Measurements from ENCODE around the gene LSM12. TPM values are rescaled to one million over a fixed set of nuclear protein-coding genes. Genes with fewer than 3 reads are reported as not detected.

LSM12 gene
- 10 to 100 TPM; 77.6 to 88.2 (median 85.9) TPM for total RNA-seq

DNA sequence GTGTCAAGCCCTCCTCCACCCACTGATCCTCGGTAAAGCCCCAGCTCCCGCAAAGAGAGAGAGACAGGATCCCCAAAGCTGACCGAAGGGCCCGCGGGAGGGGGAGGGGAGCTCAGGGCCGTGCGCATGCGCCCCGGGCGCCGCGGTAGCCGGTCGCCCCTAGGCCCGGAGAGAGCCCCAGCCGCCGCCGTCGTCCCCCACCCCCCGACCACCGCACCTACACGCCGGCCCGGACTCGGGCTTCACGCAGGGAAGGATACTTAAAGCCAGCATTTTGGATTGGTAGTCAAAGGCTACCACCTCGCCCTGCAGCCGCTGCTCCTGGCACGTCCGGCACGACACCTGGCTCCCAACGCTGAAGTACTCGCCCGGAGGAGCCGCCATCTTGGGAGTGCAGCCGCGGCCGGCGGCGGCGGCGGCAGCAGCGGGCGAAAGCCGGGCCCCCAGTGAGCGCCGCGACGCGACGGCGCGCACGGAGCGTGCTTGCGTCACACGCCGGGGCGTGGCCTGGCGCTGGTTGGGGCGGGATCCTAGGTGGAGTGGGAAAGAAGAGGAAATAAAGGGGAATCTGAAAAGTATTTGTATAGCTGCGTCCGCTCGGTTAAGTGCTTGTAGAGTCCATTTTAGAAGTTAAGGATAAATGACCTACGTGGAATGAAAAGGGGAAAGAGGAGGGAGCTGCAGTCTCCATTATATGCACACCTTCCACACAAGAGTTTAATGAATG, at the start of gene LSM12:
LSM12 (minus strand) TSS at position 468 of the 727 bp plus-strand sequence; CDS start at position 384, 84 bp downstream.
- ATAC-seq (peak; percentile 80 to 83), DNase-seq (peak; percentile 88)
- Mint-ChIP-seq H3K9me3 (no peaks in the 10 kb centered on the region), H3K4me3 (peak within 1 kb of the TSS; percentile 91), H3K36me3 (ENCODE audit: insufficient read depth) (peaks cover 17% of the 10 kb centered on the region), H3K4me1 (ENCODE audit: low read depth) (peaks cover 47% of the 10 kb centered on the region), H3K27me3 (ENCODE audit: low read depth) (no peaks in the 10 kb centered on the region)

GRCh38 chr17:44115585-44116415, 49.3 kb upstream of the LSM12 start:
- no peak overlapping the region for H3K4me3 Mint-ChIP-seq
- ATAC-seq (no peak), DNase-seq (no peak)
- H3K4me1 Mint-ChIP-seq (ENCODE audit: low read depth): peaks cover 32% of the 10 kb centered on the region
- no peaks in the 10 kb centered on the region for H3K9me3 Mint-ChIP-seq
- no peaks in the 10 kb centered on the region for H3K27me3 Mint-ChIP-seq (ENCODE audit: low read depth)
- peaks cover 3% of the 10 kb centered on the region for H3K36me3 Mint-ChIP-seq (ENCODE audit: insufficient read depth)

DNA sequence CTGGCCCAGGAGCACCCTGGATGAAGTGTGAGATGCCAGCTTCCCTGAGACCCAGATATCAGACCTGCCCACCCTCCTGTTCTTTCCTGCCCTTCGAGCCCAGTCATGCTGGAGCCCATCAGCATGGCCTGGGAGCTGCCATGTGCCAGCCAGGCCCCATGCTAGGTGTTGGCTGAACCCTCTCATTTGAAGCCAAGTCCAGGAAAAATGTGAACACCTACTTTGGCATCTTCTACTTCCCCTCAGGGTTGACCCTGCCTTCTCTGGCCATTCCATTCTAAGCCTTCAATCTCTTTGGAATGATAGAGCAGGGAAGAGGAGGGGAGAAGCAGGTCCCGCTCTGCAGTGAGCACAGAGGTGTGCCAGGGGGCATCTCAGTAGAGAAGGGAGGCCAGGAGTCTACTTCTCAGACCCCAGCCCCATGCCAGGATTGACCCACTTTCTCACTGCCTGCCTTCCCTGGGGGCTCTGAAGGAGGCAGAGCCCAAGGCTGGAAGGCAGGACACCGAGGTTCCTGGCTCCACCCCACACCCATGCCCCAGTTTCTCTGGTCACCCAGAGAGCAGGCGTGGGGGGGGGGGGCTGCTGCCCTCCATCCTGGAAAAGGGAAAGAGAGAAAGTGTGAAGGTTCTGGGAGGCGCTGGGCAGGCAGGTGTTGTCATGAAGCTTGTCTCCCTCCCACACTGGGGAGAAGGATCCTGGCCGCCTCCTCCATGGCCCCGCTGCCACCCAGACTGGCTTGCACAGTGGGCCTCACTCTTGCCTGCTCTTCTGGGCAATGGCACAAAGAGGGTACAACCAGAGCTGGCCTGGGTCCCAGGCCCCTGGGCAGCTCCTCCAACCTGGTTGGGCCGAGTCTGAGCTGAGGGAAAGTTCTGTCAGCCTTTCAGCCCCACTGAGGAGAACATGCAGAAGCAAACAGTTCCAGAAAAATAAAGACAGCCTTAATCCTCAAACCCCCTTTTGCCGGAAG, 47.7 kb upstream of the LSM12 start:
- Mint-ChIP-seq H3K36me3 (ENCODE audit: insufficient read depth) (peaks cover 3% of the 10 kb centered on the region), H3K4me3 (no peak overlapping the region)
- no peak for ATAC-seq

DNA sequence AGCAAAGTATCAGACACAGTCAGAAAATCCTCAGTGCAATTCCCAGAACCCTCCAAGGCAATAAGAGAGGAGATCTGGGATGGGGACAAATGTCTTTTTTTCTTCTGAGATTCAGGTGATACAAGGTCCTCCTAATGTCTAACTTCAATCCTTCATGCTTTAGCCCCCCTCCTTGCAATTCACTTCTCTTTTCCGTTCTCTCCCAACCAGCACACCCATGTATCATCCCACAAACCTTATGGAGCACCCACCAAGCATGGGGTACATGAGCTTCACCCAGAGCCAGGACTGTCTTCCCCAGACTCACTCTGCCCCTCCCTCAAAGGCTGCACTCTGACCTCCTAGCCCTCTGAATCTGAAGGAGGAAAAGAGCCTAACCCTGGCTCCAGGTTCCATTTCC, 46.9 kb upstream of the LSM12 start:
- no peaks in the 10 kb centered on the region for H3K9me3 Mint-ChIP-seq
- H3K4me1 Mint-ChIP-seq (ENCODE audit: low read depth): peaks cover 28% of the 10 kb centered on the region
- H3K4me3 Mint-ChIP-seq: no peak overlapping the region
- no peak for ATAC-seq
- no peak for DNase-seq
- no peaks in the 10 kb centered on the region for H3K27me3 Mint-ChIP-seq (ENCODE audit: low read depth)
- peaks cover 3% of the 10 kb centered on the region for H3K36me3 Mint-ChIP-seq (ENCODE audit: insufficient read depth)

More for the DNA sequence above, 47.7 kb upstream of the LSM12 start:
- Mint-ChIP-seq H3K27me3 (ENCODE audit: low read depth) (no peaks in the 10 kb centered on the region), H3K4me1 (ENCODE audit: low read depth) (peaks cover 33% of the 10 kb centered on the region), H3K9me3 (no peaks in the 10 kb centered on the region)
- no peak for DNase-seq

- peaks cover 27% of the 10 kb centered on the region for H3K4me1 Mint-ChIP-seq (ENCODE audit: low read depth)
- peaks cover 3% of the 10 kb centered on the region for H3K36me3 Mint-ChIP-seq (ENCODE audit: insufficient read depth)
- H3K27me3 Mint-ChIP-seq (ENCODE audit: low read depth): no peaks in the 10 kb centered on the region
- no peak overlapping the region for H3K4me3 Mint-ChIP-seq
- ATAC-seq: no peak
- no peak for DNase-seq
- no peaks in the 10 kb centered on the region for H3K9me3 Mint-ChIP-seq
Measured at GRCh38 chr17:44112284-44113280, 46.1 kb upstream of the LSM12 start.

DNA sequence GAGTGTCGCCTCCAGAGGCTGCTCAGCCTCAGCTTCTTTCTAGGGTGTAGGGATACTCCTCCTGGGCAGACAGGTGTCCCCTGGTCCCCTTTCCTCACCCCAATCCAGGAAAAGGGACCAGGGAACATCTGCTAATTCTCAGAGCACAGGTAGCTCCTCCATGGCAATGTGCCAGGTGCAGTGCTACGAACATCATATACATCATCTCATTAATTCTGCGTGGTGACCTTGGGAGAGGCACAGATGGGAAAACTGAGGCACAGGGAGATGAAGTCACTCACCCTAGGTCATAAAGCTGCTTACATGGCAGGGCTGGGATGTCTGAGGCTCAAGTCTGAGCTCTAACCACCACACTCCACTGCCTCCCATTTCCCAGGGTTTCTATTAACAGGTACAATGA, 45.3 kb upstream of the LSM12 start:
- Mint-ChIP-seq H3K9me3 (no peaks in the 10 kb centered on the region), H3K36me3 (ENCODE audit: insufficient read depth) (peaks cover 3% of the 10 kb centered on the region), H3K27me3 (ENCODE audit: low read depth) (no peaks in the 10 kb centered on the region), H3K4me1 (ENCODE audit: low read depth) (peaks cover 27% of the 10 kb centered on the region), H3K4me3 (no peak overlapping the region)
- no peak for ATAC-seq
- DNase-seq: no peak

DNA sequence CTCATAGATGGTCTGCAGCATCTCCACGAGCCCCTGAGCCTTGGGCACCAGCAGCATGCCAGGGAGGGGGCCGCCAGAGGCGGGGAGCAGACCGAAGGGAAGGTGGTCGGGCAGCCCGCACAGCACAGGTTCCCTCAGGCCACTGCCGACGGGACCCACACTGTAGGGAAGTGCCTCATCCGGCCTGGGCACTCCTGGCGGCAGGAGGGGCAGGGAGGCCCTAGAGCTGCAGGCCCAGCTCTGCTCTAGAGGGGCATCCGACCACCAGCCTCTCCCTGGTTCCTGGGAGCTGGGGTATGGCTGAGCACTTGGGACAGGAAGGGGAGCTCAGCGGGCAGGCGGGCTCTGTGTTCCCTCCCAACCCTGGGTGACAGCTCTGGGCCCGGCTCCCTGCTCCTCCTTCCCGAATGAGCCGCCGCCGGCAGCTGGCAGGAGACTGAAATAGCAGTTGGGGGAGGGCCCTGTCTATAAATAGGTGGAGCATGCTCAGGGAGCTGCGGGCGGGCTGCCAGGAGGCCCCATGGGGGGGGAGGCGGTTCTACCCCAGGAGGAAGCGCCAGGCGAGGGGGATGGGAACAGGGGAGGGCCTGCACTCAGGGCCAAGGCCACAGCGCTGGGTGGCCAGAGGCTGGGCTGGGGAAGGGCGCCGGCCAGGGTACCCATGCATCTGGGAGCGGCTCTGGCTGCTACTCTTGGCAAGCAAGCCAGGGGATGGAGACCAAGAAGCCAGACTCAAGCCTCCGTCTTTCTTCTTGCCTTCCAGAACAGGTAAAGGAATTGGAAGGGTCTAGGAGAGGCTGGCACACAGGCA, 44.6 kb upstream of the LSM12 start:
- Mint-ChIP-seq H3K36me3 (ENCODE audit: insufficient read depth) (peaks cover 3% of the 10 kb centered on the region), H3K9me3 (no peaks in the 10 kb centered on the region), H3K27me3 (ENCODE audit: low read depth) (no peaks in the 10 kb centered on the region), H3K4me3 (no peak overlapping the region), H3K4me1 (ENCODE audit: low read depth) (peaks cover 27% of the 10 kb centered on the region)
- DNase-seq (peak; percentile 35), ATAC-seq (peak; percentile 74 to 75)

DNA sequence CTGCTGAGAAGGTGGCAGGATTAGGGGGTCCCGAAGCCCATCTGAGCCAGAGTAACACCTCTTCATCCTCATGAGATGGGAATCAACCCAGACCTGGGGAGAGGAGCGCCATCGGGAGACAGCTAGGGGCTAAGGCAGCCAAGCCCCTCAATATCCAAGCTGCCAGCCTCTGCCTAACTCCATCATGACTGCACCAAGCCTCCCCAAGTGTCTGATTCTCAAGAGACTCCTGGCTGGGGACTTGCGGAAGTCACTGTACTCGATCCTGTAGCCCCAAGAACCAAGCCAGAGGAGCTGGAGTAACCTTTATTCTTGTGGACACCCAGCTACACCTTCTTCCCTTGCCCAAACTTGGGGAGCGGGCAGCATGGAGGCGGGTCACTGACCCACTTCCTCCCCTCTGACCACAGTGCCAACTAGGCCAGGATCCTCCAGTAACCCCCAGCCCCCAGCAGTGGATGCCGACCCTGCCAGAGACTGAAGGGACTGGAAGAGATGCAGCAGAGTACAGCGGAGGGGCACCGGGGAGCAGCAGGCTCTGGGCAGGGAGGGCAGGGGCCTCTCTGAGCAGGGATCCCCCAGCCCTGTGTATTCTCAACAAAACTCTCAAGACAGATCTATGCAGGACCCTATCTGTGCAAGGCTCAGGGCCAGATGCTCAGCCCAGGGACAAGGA, 43.7 kb upstream of the LSM12 start:
- peaks cover 3% of the 10 kb centered on the region for H3K36me3 Mint-ChIP-seq (ENCODE audit: insufficient read depth)
- H3K4me3 Mint-ChIP-seq: no peak overlapping the region
- no peaks in the 10 kb centered on the region for H3K9me3 Mint-ChIP-seq
- ATAC-seq (no peak), DNase-seq (no peak)
- peaks cover 25% of the 10 kb centered on the region for H3K4me1 Mint-ChIP-seq (ENCODE audit: low read depth)
- no peaks in the 10 kb centered on the region for H3K27me3 Mint-ChIP-seq (ENCODE audit: low read depth)

GRCh38 chr17:44109312-44109630, 42.8 kb upstream of the LSM12 start:
- H3K9me3 Mint-ChIP-seq: no peaks in the 10 kb centered on the region
- DNase-seq: no peak
- H3K4me1 Mint-ChIP-seq (ENCODE audit: low read depth): peaks cover 25% of the 10 kb centered on the region
- H3K4me3 Mint-ChIP-seq: no peak overlapping the region
- no peak for ATAC-seq
- peaks cover 3% of the 10 kb centered on the region for H3K36me3 Mint-ChIP-seq (ENCODE audit: insufficient read depth)
- H3K27me3 Mint-ChIP-seq (ENCODE audit: low read depth): no peaks in the 10 kb centered on the region

DNA sequence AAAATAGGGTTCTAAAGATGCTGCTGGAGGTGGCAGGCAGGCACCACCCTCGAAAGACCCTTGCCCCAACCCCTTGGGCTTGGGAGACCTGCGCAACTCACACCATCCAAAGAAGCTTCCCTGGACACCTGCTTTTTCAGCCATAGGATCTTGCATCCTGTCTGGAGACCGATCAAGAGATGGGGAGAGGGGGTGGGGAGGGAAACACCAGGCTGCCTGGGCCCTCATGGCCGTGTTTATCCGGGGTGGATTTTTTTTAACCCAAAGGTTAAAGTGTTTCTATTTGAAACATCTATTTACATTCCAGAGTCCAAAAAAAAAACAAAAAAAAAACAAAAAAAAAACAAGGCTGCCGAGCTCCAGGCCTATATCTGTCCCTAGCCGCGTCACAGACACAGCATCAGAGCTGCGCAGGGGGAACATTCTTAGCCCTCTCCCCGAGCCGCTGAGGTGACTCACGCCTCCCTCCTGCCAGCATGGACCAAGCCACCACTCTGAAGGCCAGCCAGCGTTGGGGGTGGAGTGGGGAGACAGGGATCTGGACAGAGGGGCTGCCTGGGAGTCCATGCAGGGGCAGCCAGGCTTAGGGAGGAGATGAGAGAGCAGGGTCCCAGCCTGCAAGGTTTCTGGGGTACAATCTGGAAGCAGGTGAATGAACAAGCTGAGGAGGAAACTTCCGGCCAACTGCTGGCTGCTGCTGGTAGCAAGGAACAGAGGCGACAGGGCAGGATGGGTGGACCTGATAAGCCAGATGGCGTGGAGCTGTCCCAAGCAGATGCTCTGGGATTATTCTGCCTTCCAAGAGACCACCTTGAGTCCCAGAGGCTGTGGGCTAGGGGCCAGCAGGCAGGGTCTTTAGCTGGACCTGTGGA, 42.2 kb upstream of the LSM12 start:
- no peak for ATAC-seq

GRCh38 chr17:44106801-44107200, 40.3 kb upstream of the LSM12 start:
- no peaks in the 10 kb centered on the region for H3K9me3 Mint-ChIP-seq
- H3K27me3 Mint-ChIP-seq (ENCODE audit: low read depth): no peaks in the 10 kb centered on the region
- H3K36me3 Mint-ChIP-seq (ENCODE audit: insufficient read depth): no peaks in the 10 kb centered on the region

More for the DNA sequence above, 42.2 kb upstream of the LSM12 start:
- peaks cover 25% of the 10 kb centered on the region for H3K4me1 Mint-ChIP-seq (ENCODE audit: low read depth)
- no peak for DNase-seq
- no peaks in the 10 kb centered on the region for H3K27me3 Mint-ChIP-seq (ENCODE audit: low read depth)
- H3K9me3 Mint-ChIP-seq: no peaks in the 10 kb centered on the region
- no peak overlapping the region for H3K4me3 Mint-ChIP-seq
- peaks cover 3% of the 10 kb centered on the region for H3K36me3 Mint-ChIP-seq (ENCODE audit: insufficient read depth)

More at GRCh38 chr17:44106801-44107200, 40.3 kb upstream of the LSM12 start:
- no peak overlapping the region for H3K4me3 Mint-ChIP-seq
- DNase-seq: no peak
- no peak for ATAC-seq
- peaks cover 10% of the 10 kb centered on the region for H3K4me1 Mint-ChIP-seq (ENCODE audit: low read depth)

All from activated T-cell treated with anti-CD3 and anti-CD28 coated beads, Interleukin-2, amount 50 U/mL, for 4 hours (primary cell).